GM12891 (cell line): ENCODE measurements around the gene EPS8L3.

Experiments
- POLR2A ChIP-seq: IDR thresholded peaks from 2 replicates; pipeline ENCODE4 v1.6.1; 2011; ENCODE audit warnings: low read depth, low read length, control low read depth
- TAF1 ChIP-seq: IDR thresholded peaks from 2 replicates; pipeline ENCODE4 v1.6.1; 2011; ENCODE audit warnings: low read depth, low read length, control low read depth

- no peak for TF ChIP-seq POLR2A
- TF ChIP-seq TAF1, result no peak
These were observed 2.3 kb downstream of the EPS8L3 start for GRCh38 chr1:109761227-109762038.
